Liver (tissue), 9 donors: ENCODE measurements around the gene GTF2F2. TPM values are rescaled to one million over a fixed set of nuclear protein-coding genes. Genes with fewer than 3 reads are reported as not detected.

Experiments
- DNase-seq: peaks from one replicate; pipeline ENCODE4 v3.0.0-alpha.2; 2017; ENCODE audit warnings: low spot score
- H3K27ac ChIP-seq, 2 donors: one replicate each; pipeline ENCODE4 v1.7.0; 2013; ENCODE audit warnings: inconsistent platforms in 2 of 2, low read length in 2 of 2, control low read depth in 1 of 2, low read depth in 1 of 2, mild to moderate bottlenecking in 1 of 2
- H3K27me3 ChIP-seq, 4 donors: one replicate each; pipeline versions ENCODE4 v1.6.1 to v1.7.0; 2013; ENCODE audit warnings: low read length in 3 of 4, inconsistent platforms in 1 of 4, mild to moderate bottlenecking in 1 of 4, moderate library complexity in 1 of 4; ENCODE audit not compliant: control insufficient read depth in 4 of 4, insufficient read depth in 4 of 4
- H3K36me3 ChIP-seq, 4 donors: one replicate each; pipeline versions ENCODE4 v1.6.1 to v1.7.0; 2013; ENCODE audit warnings: low read length in 3 of 4, mild to moderate bottlenecking in 3 of 4, low read depth in 1 of 4, moderate library complexity in 1 of 4; ENCODE audit not compliant: control insufficient read depth in 4 of 4, insufficient read depth in 3 of 4
- H3K4me1 ChIP-seq, 4 donors: one replicate each; pipeline versions ENCODE4 v1.6.1 to v1.7.0; 2013; ENCODE audit warnings: low read length in 3 of 4, mild to moderate bottlenecking in 3 of 4, moderate library complexity in 1 of 4; ENCODE audit not compliant: control insufficient read depth in 4 of 4, insufficient read depth in 4 of 4
- H3K4me3 ChIP-seq, 3 donors: one replicate each; pipeline versions ENCODE4 v1.6.1 to v1.7.0; 2013; ENCODE audit warnings: low read length in 3 of 3, control low read depth in 1 of 3, low read depth in 1 of 3, mild to moderate bottlenecking in 1 of 3
- H3K9ac ChIP-seq, 2 donors: one replicate each; pipeline ENCODE4 v1.7.0; 2013; ENCODE audit warnings: low read length in 2 of 2, mild to moderate bottlenecking in 2 of 2, moderate library complexity in 2 of 2, control low read depth in 1 of 2, low read depth in 1 of 2
- H3K9me3 ChIP-seq, 4 donors: one replicate each; pipeline versions ENCODE4 v1.6.1 to v1.7.0; 2013; ENCODE audit warnings: low read length in 3 of 4; ENCODE audit not compliant: control insufficient read depth in 4 of 4
- CTCF ChIP-seq: fragments of 150-350 bp; IDR thresholded peaks from 2 replicates; pipeline ENCODE4 v1.5.1; 2017; ENCODE audit warnings: improper control_type of control experiment, low read depth, low read length; ENCODE audit not compliant: missing input control
- EGR1 ChIP-seq, 2 donors: IDR thresholded peaks; 2 replicates each; pipeline ENCODE4 v1.6.1; 2016 to 2018; ENCODE audit warnings: antibody characterized with exemption in 2 of 2, low read depth in 2 of 2
- FOXA1 ChIP-seq: IDR thresholded peaks from 2 replicates; pipeline ENCODE4 v1.6.1; 2016; ENCODE audit warnings: antibody characterized with exemption
- FOXA2 ChIP-seq: IDR thresholded peaks from 2 replicates; pipeline ENCODE4 v1.6.1; 2016; ENCODE audit warnings: antibody characterized with exemption
- GABPA ChIP-seq, 2 donors: IDR thresholded peaks in 1 of 2; conservative IDR thresholded peaks in 1 of 2; 2 replicates each; pipeline ENCODE4 v1.6.1; 2016; ENCODE audit warnings: antibody characterized with exemption in 2 of 2, mild to moderate bottlenecking in 1 of 2, moderate library complexity in 1 of 2
- HNF4A ChIP-seq, 2 donors: conservative IDR thresholded peaks; 2 replicates each; pipeline ENCODE4 v1.6.1; 2016; ENCODE audit warnings: antibody characterized with exemption in 2 of 2, mild to moderate bottlenecking in 2 of 2
- HNF4G ChIP-seq: IDR thresholded peaks from 2 replicates; pipeline ENCODE4 v1.6.1; 2016; ENCODE audit warnings: antibody characterized with exemption
- JUND ChIP-seq, 2 donors: IDR thresholded peaks; 2 replicates each; pipeline ENCODE4 v1.6.1; 2016; ENCODE audit warnings: antibody characterized with exemption in 2 of 2
- MAX ChIP-seq: IDR thresholded peaks from 2 replicates; pipeline ENCODE4 v1.6.1; 2016; ENCODE audit warnings: antibody characterized with exemption
- NR2F2 ChIP-seq: IDR thresholded peaks from 2 replicates; pipeline ENCODE4 v1.6.1; 2016; ENCODE audit warnings: antibody characterized with exemption
- RAD21 ChIP-seq, 2 donors: IDR thresholded peaks; 2 replicates each; pipeline ENCODE4 v1.6.1; 2016; ENCODE audit warnings: antibody characterized with exemption in 2 of 2, mild to moderate bottlenecking in 2 of 2
- RXRA ChIP-seq, 2 donors: IDR thresholded peaks; 2 replicates each; pipeline ENCODE4 v1.6.1; 2017 to 2018; ENCODE audit warnings: antibody characterized with exemption in 2 of 2, mild to moderate bottlenecking in 1 of 2
- SP1 ChIP-seq: IDR thresholded peaks from 2 replicates; pipeline ENCODE4 v1.6.1; 2018; ENCODE audit warnings: antibody characterized with exemption, mild to moderate bottlenecking
- TAF1 ChIP-seq: conservative IDR thresholded peaks from 2 replicates; pipeline ENCODE4 v1.6.1; 2016; ENCODE audit warnings: antibody characterized with exemption, mild to moderate bottlenecking
- YY1 ChIP-seq: IDR thresholded peaks from 2 replicates; pipeline ENCODE4 v1.6.1; 2016; ENCODE audit warnings: antibody characterized with exemption, mild to moderate bottlenecking
- ZBTB33 ChIP-seq: IDR thresholded peaks from 2 replicates; pipeline ENCODE4 v1.6.1; 2016; ENCODE audit warnings: antibody characterized with exemption
- WGBS: extraction: QIAGEN DNeasy Blood & Tissue Kit; methylation state at CpG from one replicate; pipeline ENCODE4 v1.1.7; 2013; 5-methylcytosine and 5-hydroxymethylcytosine counted together
- polyA plus RNA-seq, 2 donors: library from polyadenylated mRNA; stranded (reverse) in 1 of 2; unstranded in 1 of 2; fragments of 200-250 nt in 1 of 2; fragments of >200 nt in 1 of 2; fragmentation: Nextera tagmentation in 1 of 2; extraction: Ambion mirVana in 1 of 2; gene quantifications; one replicate each; pipeline versions ENCODE4 v1.2.1 to v1.2.3, GENCODE V29; 2013 to 2015
- total RNA-seq, 2 donors: library from RNA; depleted of rRNA; stranded (reverse); fragments of >200 nt; gene quantifications; one replicate each; pipeline ENCODE4 v1.2.3, GENCODE V29; 2014
- TF ChIP-seq, protein P1 (sequence below): IDR thresholded peaks from 2 replicates; pipeline ENCODE4 v1.6.1; 2016; ENCODE audit warnings: antibody characterized with exemption, mild to moderate bottlenecking
- TF ChIP-seq, protein P2 (sequence below): IDR thresholded peaks from 2 replicates; pipeline ENCODE4 v1.6.1; 2016; ENCODE audit warnings: antibody characterized with exemption
- donor health status: healthy.
- donor health status: healthy.
- donor health status: healthy.
- donor health status: healthy.
- donor health status: healthy.

Gene GTF2F2
- total and polyA plus RNA-seq, 4 donors, result 6.0 to 8.5 (median 7.3) TPM

DNA sequence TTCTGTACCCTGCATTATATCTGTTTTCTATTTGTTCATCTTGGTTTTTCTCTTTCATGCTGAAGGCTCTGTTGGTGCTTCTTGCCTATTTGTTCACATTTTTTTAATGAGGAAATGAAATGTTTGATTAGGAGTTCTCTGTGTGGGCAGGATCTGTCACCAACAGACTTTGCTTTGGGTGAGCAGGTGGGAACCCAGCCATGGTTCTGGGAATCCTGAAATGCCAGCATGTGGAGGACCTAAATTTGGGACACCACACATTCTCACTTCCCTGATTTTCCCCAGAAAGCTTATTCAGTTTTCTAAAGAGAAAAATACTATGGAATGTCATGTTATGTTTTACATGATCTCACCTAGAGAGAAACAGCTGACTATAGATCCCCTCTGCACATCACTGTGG lies 186.7 kb downstream of the GTF2F2 start:
- no peak for TF ChIP-seq SP1
- no peak for TF ChIP-seq CTCF
- no peak for TF ChIP-seq FOXA1
- TF ChIP-seq NR2F2, result no peak
- TF ChIP-seq FOXA2, result no peak
- TF ChIP-seq TAF1, result no peak
- TF ChIP-seq RAD21 (IDR thresholded peaks at IDR 0.05), result no peak
- no peak for TF ChIP-seq ZBTB33
- TF ChIP-seq HNF4G, result no peak
- TF ChIP-seq, protein P1, sequence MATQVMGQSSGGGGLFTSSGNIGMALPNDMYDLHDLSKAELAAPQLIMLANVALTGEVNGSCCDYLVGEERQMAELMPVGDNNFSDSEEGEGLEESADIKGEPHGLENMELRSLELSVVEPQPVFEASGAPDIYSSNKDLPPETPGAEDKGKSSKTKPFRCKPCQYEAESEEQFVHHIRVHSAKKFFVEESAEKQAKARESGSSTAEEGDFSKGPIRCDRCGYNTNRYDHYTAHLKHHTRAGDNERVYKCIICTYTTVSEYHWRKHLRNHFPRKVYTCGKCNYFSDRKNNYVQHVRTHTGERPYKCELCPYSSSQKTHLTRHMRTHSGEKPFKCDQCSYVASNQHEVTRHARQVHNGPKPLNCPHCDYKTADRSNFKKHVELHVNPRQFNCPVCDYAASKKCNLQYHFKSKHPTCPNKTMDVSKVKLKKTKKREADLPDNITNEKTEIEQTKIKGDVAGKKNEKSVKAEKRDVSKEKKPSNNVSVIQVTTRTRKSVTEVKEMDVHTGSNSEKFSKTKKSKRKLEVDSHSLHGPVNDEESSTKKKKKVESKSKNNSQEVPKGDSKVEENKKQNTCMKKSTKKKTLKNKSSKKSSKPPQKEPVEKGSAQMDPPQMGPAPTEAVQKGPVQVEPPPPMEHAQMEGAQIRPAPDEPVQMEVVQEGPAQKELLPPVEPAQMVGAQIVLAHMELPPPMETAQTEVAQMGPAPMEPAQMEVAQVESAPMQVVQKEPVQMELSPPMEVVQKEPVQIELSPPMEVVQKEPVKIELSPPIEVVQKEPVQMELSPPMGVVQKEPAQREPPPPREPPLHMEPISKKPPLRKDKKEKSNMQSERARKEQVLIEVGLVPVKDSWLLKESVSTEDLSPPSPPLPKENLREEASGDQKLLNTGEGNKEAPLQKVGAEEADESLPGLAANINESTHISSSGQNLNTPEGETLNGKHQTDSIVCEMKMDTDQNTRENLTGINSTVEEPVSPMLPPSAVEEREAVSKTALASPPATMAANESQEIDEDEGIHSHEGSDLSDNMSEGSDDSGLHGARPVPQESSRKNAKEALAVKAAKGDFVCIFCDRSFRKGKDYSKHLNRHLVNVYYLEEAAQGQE, result no peak
- TF ChIP-seq YY1, result no peak
- no peak for TF ChIP-seq JUND (IDR thresholded peaks at IDR 0.05)
- no peak for DNase-seq
- Histone ChIP-seq H3K36me3 (no peaks in the 10 kb centered on the region), H3K4me1 (peaks cover 0 to 11% (median 6%) of the 10 kb centered on the region in 4 donors), H3K9me3 (no peaks in the 10 kb centered on the region), H3K4me3 (no peak overlapping the region), H3K9ac (no peak overlapping the region), H3K27ac (no peak overlapping the region), H3K27me3 (no peaks in the 10 kb centered on the region)

DNA sequence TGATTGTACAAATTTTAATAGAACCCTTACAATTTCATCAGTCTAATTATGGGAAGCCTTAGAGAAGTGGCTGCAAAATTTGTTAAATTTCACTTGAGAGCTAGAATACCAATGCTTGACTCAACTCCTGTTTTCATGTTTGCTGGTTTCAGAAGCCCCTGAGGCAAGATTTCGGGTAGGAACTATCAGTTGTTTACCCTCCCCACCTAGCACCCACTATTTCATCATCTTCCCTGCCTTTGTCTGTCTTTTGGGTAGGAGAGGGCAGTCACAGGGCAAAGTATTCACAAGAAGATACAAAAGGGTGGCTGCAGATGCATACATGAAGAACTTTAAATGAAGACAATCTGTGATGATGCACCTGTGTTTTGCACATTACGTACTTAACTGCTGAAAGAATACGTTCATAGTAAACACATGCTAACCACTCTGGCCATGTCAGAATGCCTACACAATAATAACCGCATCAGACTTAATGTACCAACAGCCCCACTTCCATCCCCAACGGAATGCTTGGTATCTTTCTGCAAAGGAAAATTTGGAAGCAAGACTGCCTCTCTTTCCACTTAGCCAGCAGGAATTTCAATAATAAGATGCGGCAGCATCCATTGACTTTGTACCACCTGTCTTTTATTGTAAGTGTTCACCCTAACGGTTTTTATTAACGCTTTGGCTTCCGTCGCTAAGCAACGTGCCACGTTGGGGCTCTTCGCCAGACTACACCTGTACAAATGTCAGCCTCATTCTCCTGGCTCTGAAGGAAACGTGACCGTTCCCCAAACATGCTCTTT lies 190.2 kb downstream of the GTF2F2 start:
- Histone ChIP-seq H3K27me3 (no peaks in the 10 kb centered on the region), H3K9me3 (no peaks in the 10 kb centered on the region), H3K27ac (no peak overlapping the region), H3K36me3 (no peaks in the 10 kb centered on the region), H3K4me3 (peak overlapping the region in 1 of 3 donors; percentile 52), H3K9ac (no peak overlapping the region), H3K4me1 (peaks cover 0 to 15% (median 8%) of the 10 kb centered on the region in 4 donors)
- 18% methylated on average over 15 of the region's 15 CpGs for WGBS
- DNase-seq, result no peak
- TF ChIP-seq YY1, result no peak
- no peak for TF ChIP-seq JUND (IDR thresholded peaks at IDR 0.05)
- TF ChIP-seq FOXA2, result no peak
- TF ChIP-seq RAD21 (IDR thresholded peaks at IDR 0.05), result no peak
- TF ChIP-seq FOXA1, result no peak
- no peak for TF ChIP-seq CTCF
- TF ChIP-seq SP1, result no peak
- TF ChIP-seq, protein P2, sequence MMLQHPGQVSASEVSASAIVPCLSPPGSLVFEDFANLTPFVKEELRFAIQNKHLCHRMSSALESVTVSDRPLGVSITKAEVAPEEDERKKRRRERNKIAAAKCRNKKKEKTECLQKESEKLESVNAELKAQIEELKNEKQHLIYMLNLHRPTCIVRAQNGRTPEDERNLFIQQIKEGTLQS, result no peak
- no peak for TF ChIP-seq TAF1
- no peak for TF ChIP-seq EGR1 (IDR thresholded peaks at IDR 0.05; ENCODE audit: low read depth in 2 of 2)
- no peak for TF ChIP-seq MAX
- no peak for TF ChIP-seq RXRA (IDR thresholded peaks at IDR 0.05)
- TF ChIP-seq HNF4G, result no peak
- TF ChIP-seq ZBTB33, result no peak
- no peak for TF ChIP-seq GABPA (IDR thresholded peaks at IDR 0.05 in 1 of 2, conservative IDR thresholded peaks at IDR 0.05 in 1 of 2)
- TF ChIP-seq HNF4A (conservative IDR thresholded peaks at IDR 0.05), result no peak
